Suprapubic skin (tissue), 4 donors: ENCODE measurements around the gene HAGH. TPM values are rescaled to one million over a fixed set of nuclear protein-coding genes. Genes with fewer than 3 reads are reported as not detected.
A peak's percentile ranks its signal among the peaks of the same experiment; 100 is the strongest.

Experiments
- DNase-seq, 2 donors: peaks; one replicate each; pipeline ENCODE4 v3.0.0-alpha.2; 2019; ENCODE audit warnings: low spot score in 2 of 2
- H3K27ac ChIP-seq: fragments of 200-600 bp; sonication (generic); one replicate; pipeline ENCODE4 v1.5.1; 2019
- H3K27me3 ChIP-seq: fragments of 200-600 bp; sonication (generic); one replicate; pipeline ENCODE4 v1.5.1; 2019
- H3K36me3 ChIP-seq: fragments of 200-600 bp; sonication (generic); one replicate; pipeline ENCODE4 v1.5.1; 2019
- H3K4me1 ChIP-seq: fragments of 200-600 bp; sonication (generic); one replicate; pipeline ENCODE4 v1.5.1; 2019
- H3K4me3 ChIP-seq: fragments of 200-600 bp; sonication (generic); one replicate; pipeline ENCODE4 v1.5.1; 2019; ENCODE audit warnings: mild to moderate bottlenecking
- H3K9me3 ChIP-seq: fragments of 200-600 bp; sonication (generic); one replicate; pipeline ENCODE4 v1.5.1; 2019
- EP300 ChIP-seq: sonication (generic); formaldehyde crosslinking; IDR thresholded peaks from one replicate; pipeline ENCODE4 v1.6.1; 2017; ENCODE audit warnings: antibody characterized with exemption
- POLR2A ChIP-seq, 2 donors: fragments of 450-650 bp; IDR thresholded peaks; one replicate each; pipeline ENCODE4 v1.6.1; 2017; ENCODE audit warnings: antibody characterized with exemption in 2 of 2, mild to moderate bottlenecking in 2 of 2, moderate library complexity in 2 of 2
- POLR2AphosphoS5 ChIP-seq, 3 donors: sonication (generic); formaldehyde crosslinking; IDR thresholded peaks; one replicate each; pipeline ENCODE4 v1.6.1; 2017; ENCODE audit warnings: antibody characterized with exemption in 3 of 3
- WGBS: methylation state at CpG from one replicate; pipeline ENCODE4 v1.1.5; 2018; 5-methylcytosine and 5-hydroxymethylcytosine counted together
- total RNA-seq, 4 donors: library from RNA; depleted of rRNA; stranded (reverse); fragments of >200 nt; gene quantifications; one replicate each; pipeline ENCODE4 v1.1.0, GENCODE V29; 2016
- TF ChIP-seq, protein P1 (sequence below), 2 donors: fragments of 200-600 bp in 1 of 2; fragments of 450-650 bp in 1 of 2; sonication (generic) in 1 of 2; IDR thresholded peaks; one replicate each; pipeline ENCODE4 v1.5.1; 2016 to 2019; ENCODE audit warnings: antibody characterized with exemption in 2 of 2, mild to moderate bottlenecking in 1 of 2, moderate library complexity in 1 of 2

HAGH gene
- total RNA-seq, 4 donors from 2014 or later, result 49.8 to 66.6 (median 51.9) TPM

DNA sequence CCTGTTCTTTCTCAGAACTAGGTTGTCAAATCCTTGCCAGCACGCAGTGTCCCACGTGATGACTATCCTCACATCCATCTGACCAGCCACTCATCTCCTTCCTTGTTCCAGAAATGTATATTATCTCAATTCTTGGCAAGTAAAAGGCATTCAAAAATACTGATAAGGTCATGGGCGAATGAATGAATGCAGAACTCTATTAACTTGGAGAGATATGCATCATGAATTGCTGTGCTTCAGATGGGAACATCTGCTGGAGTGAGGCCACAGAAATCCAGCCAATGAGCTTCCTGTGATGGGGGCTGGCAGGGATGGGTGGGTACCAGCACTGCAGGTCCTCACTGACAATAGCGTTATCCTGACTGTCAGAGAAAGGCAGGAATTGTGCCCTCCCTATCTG lies 19.4 kb upstream of the HAGH start:
- Histone ChIP-seq H3K27me3 (no peaks in the 10 kb centered on the region), H3K27ac (no peak overlapping the region), H3K36me3 (no peaks in the 10 kb centered on the region), H3K4me1 (peaks cover 4% of the 10 kb centered on the region), H3K4me3 (no peak overlapping the region), H3K9me3 (no peaks in the 10 kb centered on the region)
- TF ChIP-seq POLR2AphosphoS5 (IDR thresholded peaks at IDR 0.05) (no peak), POLR2A (IDR thresholded peaks at IDR 0.05) (no peak), EP300 (no peak)
- TF ChIP-seq, protein P1, sequence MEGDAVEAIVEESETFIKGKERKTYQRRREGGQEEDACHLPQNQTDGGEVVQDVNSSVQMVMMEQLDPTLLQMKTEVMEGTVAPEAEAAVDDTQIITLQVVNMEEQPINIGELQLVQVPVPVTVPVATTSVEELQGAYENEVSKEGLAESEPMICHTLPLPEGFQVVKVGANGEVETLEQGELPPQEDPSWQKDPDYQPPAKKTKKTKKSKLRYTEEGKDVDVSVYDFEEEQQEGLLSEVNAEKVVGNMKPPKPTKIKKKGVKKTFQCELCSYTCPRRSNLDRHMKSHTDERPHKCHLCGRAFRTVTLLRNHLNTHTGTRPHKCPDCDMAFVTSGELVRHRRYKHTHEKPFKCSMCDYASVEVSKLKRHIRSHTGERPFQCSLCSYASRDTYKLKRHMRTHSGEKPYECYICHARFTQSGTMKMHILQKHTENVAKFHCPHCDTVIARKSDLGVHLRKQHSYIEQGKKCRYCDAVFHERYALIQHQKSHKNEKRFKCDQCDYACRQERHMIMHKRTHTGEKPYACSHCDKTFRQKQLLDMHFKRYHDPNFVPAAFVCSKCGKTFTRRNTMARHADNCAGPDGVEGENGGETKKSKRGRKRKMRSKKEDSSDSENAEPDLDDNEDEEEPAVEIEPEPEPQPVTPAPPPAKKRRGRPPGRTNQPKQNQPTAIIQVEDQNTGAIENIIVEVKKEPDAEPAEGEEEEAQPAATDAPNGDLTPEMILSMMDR (IDR thresholded peaks at IDR 0.05), result no peak
- 45% methylated on average over 4 of the region's 4 CpGs for WGBS
- DNase-seq, result no peak

DNA sequence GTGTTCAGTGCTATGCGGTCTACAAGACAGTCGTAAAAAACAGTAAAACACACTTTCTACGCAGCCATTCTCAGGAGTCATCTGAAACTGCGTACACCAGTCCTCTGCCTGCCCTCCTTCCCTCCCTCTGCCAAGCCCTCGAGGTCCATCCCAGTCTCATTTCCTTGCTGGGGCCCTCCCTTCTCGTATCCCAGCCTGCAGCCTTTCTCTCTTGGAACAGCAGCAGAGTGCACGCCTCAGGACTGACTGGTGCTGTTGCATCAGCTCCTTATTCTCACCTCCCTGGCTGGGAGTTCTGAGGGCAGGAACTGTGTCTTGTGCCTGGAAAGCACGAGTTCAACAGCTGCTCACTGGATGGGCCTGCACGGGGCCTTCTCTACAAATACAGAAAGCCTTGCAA lies 12.9 kb upstream of the HAGH start:
- Histone ChIP-seq H3K36me3 (no peaks in the 10 kb centered on the region), H3K4me1 (peaks cover 6% of the 10 kb centered on the region), H3K27ac (no peak overlapping the region), H3K9me3 (no peaks in the 10 kb centered on the region), H3K27me3 (no peaks in the 10 kb centered on the region), H3K4me3 (no peak overlapping the region)
- TF ChIP-seq, protein P1 (IDR thresholded peaks at IDR 0.05), result no peak
- TF ChIP-seq POLR2AphosphoS5 (IDR thresholded peaks at IDR 0.05) (no peak), POLR2A (IDR thresholded peaks at IDR 0.05) (no peak), EP300 (no peak)
- WGBS, result 28% methylated on average over 9 of the region's 9 CpGs
- DNase-seq, result no peak

DNA sequence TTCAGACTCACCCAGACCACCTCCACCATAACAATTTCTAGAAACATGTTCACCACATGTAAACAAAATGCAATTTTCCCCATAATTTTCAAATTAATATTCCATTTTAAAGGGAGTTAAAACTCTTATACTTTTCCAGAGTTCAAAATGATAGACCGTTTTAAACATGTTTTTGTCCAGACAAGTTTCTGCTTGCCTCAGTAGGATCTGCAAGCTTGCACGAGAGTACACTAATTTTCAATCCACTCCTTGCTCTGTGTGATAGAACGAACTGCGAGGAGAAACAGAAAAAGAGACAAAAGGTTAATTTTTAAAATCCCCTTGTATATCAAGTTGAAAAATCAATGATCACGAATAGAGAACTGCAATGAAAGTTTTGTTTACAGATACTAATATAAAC lies 7.5 kb upstream of the HAGH start:
- no peak for DNase-seq
- TF ChIP-seq EP300 (no peak), POLR2A (IDR thresholded peaks at IDR 0.05) (no peak)
- TF ChIP-seq, protein P1 (IDR thresholded peaks at IDR 0.05), result no peak
- Histone ChIP-seq H3K27me3 (no peaks in the 10 kb centered on the region), H3K4me3 (no peak overlapping the region), H3K9me3 (no peaks in the 10 kb centered on the region), H3K36me3 (peaks cover 4% of the 10 kb centered on the region), H3K4me1 (peaks cover 37% of the 10 kb centered on the region), H3K27ac (peak overlapping the region; percentile 75)
- 46% methylated on average over 5 of the region's 5 CpGs for WGBS

DNA sequence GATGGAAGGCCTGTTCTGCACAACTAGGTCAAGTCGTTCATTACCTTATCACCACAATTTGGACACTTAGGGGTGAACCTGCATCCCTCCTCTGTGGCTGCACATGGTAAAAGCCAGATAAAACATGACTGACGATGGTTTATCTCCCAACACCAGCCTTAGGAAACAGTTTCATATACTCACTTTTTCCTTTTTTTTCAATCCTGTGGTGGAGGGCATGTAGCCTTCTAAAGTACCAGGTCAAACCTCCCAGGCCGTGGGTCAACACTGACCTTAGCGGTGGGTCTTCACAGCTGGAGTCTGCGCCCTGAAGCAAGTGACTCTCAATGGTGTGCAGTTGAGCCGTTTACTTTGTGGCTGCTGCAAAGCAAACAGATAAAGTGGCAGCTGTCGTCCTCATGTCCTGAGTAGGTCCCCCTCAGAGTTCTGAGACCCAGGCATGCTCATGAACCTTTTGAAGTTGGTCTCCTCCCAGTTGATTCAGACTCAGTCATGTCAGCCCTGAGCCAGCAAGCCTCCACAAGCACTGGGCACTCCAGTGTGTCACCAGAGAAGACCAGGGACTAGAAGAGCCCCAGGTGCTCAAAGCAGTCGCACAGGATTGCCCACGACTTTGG lies 6.3 kb upstream of the HAGH start:
- DNase-seq, result peak in 1 of 2 donors; percentile 65
- no peak overlapping the region for H3K4me3 ChIP-seq
- H3K9me3 ChIP-seq, result no peaks in the 10 kb centered on the region
- WGBS, result 62% methylated on average over 9 of the region's 9 CpGs
- H3K27me3 ChIP-seq, result no peaks in the 10 kb centered on the region
- H3K36me3 ChIP-seq, result peaks cover 4% of the 10 kb centered on the region
- TF ChIP-seq EP300, result no peak
- no peak for TF ChIP-seq POLR2AphosphoS5 (IDR thresholded peaks at IDR 0.05)
- no peak for TF ChIP-seq POLR2A (IDR thresholded peaks at IDR 0.05)
- TF ChIP-seq, protein P1 (IDR thresholded peaks at IDR 0.05), result no peak
- H3K27ac ChIP-seq, result peak overlapping the region; percentile 75
- H3K4me1 ChIP-seq, result peaks cover 48% of the 10 kb centered on the region

DNA sequence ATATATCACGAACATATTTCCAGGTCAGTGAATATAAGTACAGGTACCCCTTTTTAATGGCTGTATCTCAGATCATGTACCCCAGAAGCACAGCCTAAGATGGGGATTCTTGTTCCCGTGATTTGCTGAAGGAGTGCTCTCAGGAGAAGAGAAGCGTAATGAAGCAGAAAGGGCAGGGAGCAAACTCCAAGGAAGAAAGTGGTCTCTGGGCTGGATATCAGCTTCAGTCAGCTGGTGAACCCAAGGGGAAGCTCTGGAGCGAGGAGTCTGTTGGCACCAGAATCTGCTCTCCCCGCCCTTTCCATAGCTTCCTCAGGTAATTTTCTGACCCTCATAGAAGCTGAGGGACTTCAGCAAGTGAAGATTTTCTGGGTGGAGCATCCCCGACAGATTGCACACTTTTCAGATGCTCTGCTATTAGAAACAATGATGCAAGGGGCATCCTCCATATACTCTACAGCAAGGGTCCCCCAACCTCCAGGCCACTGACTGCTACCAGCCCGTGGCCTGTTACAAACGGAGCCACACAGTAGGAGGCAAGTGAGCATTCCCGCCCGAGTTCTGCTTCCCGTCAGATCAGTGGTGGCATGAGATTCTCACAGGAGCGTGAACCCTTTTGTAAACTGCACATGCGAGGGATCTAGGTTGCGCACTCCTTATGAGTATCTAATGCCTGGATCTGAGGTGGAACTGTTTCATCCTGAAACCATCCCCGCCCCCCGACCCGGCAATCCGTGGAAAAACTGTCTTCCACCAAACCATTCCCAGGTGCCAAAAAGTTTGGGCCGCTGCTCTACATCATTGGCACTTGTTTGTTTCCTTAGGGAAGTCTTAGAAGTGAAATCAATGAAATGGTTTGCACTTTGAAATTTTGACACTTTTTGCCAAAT lies 4.8 kb upstream of the HAGH start:
- no peak overlapping the region for H3K27ac ChIP-seq
- peak in 1 of 2 donors; percentile 55 for DNase-seq
- peaks cover 4% of the 10 kb centered on the region for H3K36me3 ChIP-seq
- no peak overlapping the region for H3K4me3 ChIP-seq
- H3K9me3 ChIP-seq, result no peaks in the 10 kb centered on the region
- WGBS, result 87% methylated on average over 16 of the region's 19 CpGs
- no peaks in the 10 kb centered on the region for H3K27me3 ChIP-seq
- no peak for TF ChIP-seq POLR2A (IDR thresholded peaks at IDR 0.05)
- H3K4me1 ChIP-seq, result peaks cover 55% of the 10 kb centered on the region
